Stimulated activated CD4-positive, alpha-beta T cell treated with anti-CD3 and anti-CD28 coated beads, Interleukin-15, amount 100 ng/mL, for 48 hours (primary cell): ENCODE data around the gene RAPGEF5.

ENCODE experiments used
- DNase-seq, 2 donors: peaks; one replicate each; pipeline ENCODE4 v3.0.0-alpha.2; 2020; ENCODE audit warnings: low read depth in 2 of 2

Gene RAPGEF5

GRCh38 chr7:22219739-22220493, 137.0 kb downstream of the RAPGEF5 start:
- DNase-seq, result no peak

GRCh38 chr7:22219036-22219435, 137.9 kb downstream of the RAPGEF5 start:
- no peak for DNase-seq

GRCh38 chr7:22216832-22217475, 140.0 kb downstream of the RAPGEF5 start:
- no peak for DNase-seq

GRCh38 chr7:22216309-22216708, 140.6 kb downstream of the RAPGEF5 start:
- no peak for DNase-seq

- no peak for DNase-seq
Measured at GRCh38 chr7:22214000-22214399, 143.0 kb downstream of the RAPGEF5 start.

GRCh38 chr7:22213081-22213480, 143.9 kb downstream of the RAPGEF5 start:
- no peak for DNase-seq

- no peak for DNase-seq
Measured at GRCh38 chr7:22210967-22211366, 146.0 kb downstream of the RAPGEF5 start.

GRCh38 chr7:22210355-22210754, 146.6 kb downstream of the RAPGEF5 start:
- no peak for DNase-seq

- no peak for DNase-seq
Measured at GRCh38 chr7:22208799-22209198, 148.2 kb downstream of the RAPGEF5 start.

- DNase-seq, result no peak
Measured at GRCh38 chr7:22207724-22208225, 149.2 kb downstream of the RAPGEF5 start.

- no peak for DNase-seq
Measured at GRCh38 chr7:22205631-22206030, 151.3 kb downstream of the RAPGEF5 start.

- no peak for DNase-seq
Measured at GRCh38 chr7:22204312-22204711, 152.6 kb downstream of the RAPGEF5 start.

- no peak for DNase-seq
Measured at GRCh38 chr7:22202141-22202540, 154.8 kb downstream of the RAPGEF5 start.

- no peak for DNase-seq
Measured at GRCh38 chr7:22201186-22201880, 155.6 kb downstream of the RAPGEF5 start.

GRCh38 chr7:22200777-22201176, 156.2 kb downstream of the RAPGEF5 start:
- DNase-seq, result no peak

- DNase-seq, result no peak
Measured at GRCh38 chr7:22200238-22200637, 156.7 kb downstream of the RAPGEF5 start.

GRCh38 chr7:22197376-22197775, 159.6 kb downstream of the RAPGEF5 start:
- DNase-seq, result no peak

- DNase-seq, result no peak
Measured at GRCh38 chr7:22196429-22196828, 160.5 kb downstream of the RAPGEF5 start.

- DNase-seq, result no peak
Measured at GRCh38 chr7:22195397-22196172, 161.4 kb downstream of the RAPGEF5 start.

GRCh38 chr7:22194658-22195273, 162.2 kb downstream of the RAPGEF5 start:
- no peak for DNase-seq

GRCh38 chr7:22193450-22193983, 163.4 kb downstream of the RAPGEF5 start:
- no peak for DNase-seq
